HCT116 (cell line): ENCODE measurements around the gene METTL25.

ENCODE experiments used
- RAD21 ChIP-seq: IDR thresholded peaks from 2 replicates; pipeline ENCODE4 v1.6.1; 2012; ENCODE audit warnings: low read depth, mild to moderate bottlenecking
- YY1 ChIP-seq: IDR thresholded peaks from 2 replicates; pipeline ENCODE4 v1.6.1; 2011; ENCODE audit warnings: low read length, low read depth, moderate library complexity, mild to moderate bottlenecking; ENCODE audit not compliant: insufficient replicate concordance; ENCODE audit errors: extremely low read depth
- TF ChIP-seq, protein P1 (sequence below), 3 experiments: fragments of 200-600 bp in 1 of 3; sonication (generic) in 1 of 3; IDR thresholded peaks in 2 of 3; conservative IDR thresholded peaks in 1 of 3; 2 replicates each; pipeline ENCODE4 v1.5.1; 2012 to 2017; ENCODE audit warnings: low read depth in 2 of 3, low read length in 2 of 3, antibody characterized with exemption in 1 of 3, borderline replicate concordance in 1 of 3, control low read depth in 1 of 3, mild to moderate bottlenecking in 1 of 3, mixed read lengths in 1 of 3, mixed run types in 1 of 3, moderate library complexity in 1 of 3; ENCODE audit not compliant: insufficient read depth in 1 of 3

- TF ChIP-seq RAD21: no peak
- TF ChIP-seq, protein P1, sequence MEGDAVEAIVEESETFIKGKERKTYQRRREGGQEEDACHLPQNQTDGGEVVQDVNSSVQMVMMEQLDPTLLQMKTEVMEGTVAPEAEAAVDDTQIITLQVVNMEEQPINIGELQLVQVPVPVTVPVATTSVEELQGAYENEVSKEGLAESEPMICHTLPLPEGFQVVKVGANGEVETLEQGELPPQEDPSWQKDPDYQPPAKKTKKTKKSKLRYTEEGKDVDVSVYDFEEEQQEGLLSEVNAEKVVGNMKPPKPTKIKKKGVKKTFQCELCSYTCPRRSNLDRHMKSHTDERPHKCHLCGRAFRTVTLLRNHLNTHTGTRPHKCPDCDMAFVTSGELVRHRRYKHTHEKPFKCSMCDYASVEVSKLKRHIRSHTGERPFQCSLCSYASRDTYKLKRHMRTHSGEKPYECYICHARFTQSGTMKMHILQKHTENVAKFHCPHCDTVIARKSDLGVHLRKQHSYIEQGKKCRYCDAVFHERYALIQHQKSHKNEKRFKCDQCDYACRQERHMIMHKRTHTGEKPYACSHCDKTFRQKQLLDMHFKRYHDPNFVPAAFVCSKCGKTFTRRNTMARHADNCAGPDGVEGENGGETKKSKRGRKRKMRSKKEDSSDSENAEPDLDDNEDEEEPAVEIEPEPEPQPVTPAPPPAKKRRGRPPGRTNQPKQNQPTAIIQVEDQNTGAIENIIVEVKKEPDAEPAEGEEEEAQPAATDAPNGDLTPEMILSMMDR (IDR thresholded peaks at IDR 0.05 in 2 of 3, conservative IDR thresholded peaks at IDR 0.05 in 1 of 3; ENCODE audit: borderline replicate concordance in 1 of 3, insufficient read depth in 1 of 3, low read depth in 2 of 3, low read length in 2 of 3): no peak
- no peak for TF ChIP-seq YY1
Measured at GRCh38 chr12:82400819-82401218, 42.5 kb downstream of the METTL25 start.
